Neural cell (in vitro differentiated cells): Measurements from ENCODE around the gene SLN. TPM values are rescaled to one million over a fixed set of nuclear protein-coding genes. Genes with fewer than 3 reads are reported as not detected.
A peak's percentile ranks its signal among the peaks of the same experiment; 100 is the strongest.

ENCODE experiments used
- H2AFZ ChIP-seq: fragments of 200-600, 300-800 bp; sonication (generic), shearing (Covaris generic); 2 replicates; pipeline ENCODE4 v1.6.0; 2014; ENCODE audit warnings: low read depth, mild to moderate bottlenecking, antibody characterized with exemption, low read length, moderate library complexity
- H3F3A ChIP-seq: fragments of 200-600 bp; shearing (Covaris generic); 2 replicates; pipeline ENCODE4 v1.6.1; 2016; ENCODE audit warnings: mild to moderate bottlenecking, moderate library complexity, mixed read lengths, antibody characterized with exemption, low read length; ENCODE audit not compliant: insufficient read depth, poor library complexity, severe bottlenecking
- H3K27ac ChIP-seq: fragments of 200-600, 300-800 bp; sonication (generic), shearing (Covaris generic); 2 replicates; pipeline ENCODE4 v1.5.1; 2014; ENCODE audit warnings: mild to moderate bottlenecking, low read length, moderate library complexity
- H3K27me3 ChIP-seq: fragments of 300-800, 200-600 bp; sonication (generic), shearing (Covaris generic); 2 replicates; pipeline ENCODE4 v1.6.0; 2014; ENCODE audit warnings: mild to moderate bottlenecking, low read depth, low read length, moderate library complexity; ENCODE audit not compliant: insufficient read depth
- H3K36me3 ChIP-seq: fragments of 300-800, 200-600 bp; sonication (generic), shearing (Covaris generic); 2 replicates; pipeline ENCODE4 v1.5.1; 2014; ENCODE audit warnings: mild to moderate bottlenecking, antibody characterized with exemption, low read length, moderate library complexity; ENCODE audit not compliant: insufficient read depth
- H3K4me2 ChIP-seq: fragments of 300-800, 200-600 bp; sonication (generic), shearing (Covaris generic); 2 replicates; pipeline ENCODE4 v1.6.0; 2014; ENCODE audit warnings: mild to moderate bottlenecking, low read length
- H3K4me3 ChIP-seq: fragments of 300-800, 200-600 bp; sonication (generic), shearing (Covaris generic); 2 replicates; pipeline ENCODE4 v1.5.1; 2014; ENCODE audit warnings: mild to moderate bottlenecking, low read length, moderate library complexity
- H3K79me2 ChIP-seq: fragments of 200-600 bp; shearing (Covaris generic); replicated peaks from 2 replicates; pipeline ENCODE4 v1.6.0; 2014; ENCODE audit warnings: mild to moderate bottlenecking, low read length, moderate library complexity; ENCODE audit not compliant: insufficient read depth
- H3K9ac ChIP-seq: fragments of 300-800, 200-600 bp; sonication (generic), shearing (Covaris generic); 2 replicates; pipeline ENCODE4 v1.6.1; 2016; ENCODE audit warnings: mild to moderate bottlenecking, low read length, mixed read lengths
- H3K9me2 ChIP-seq: fragments of 200-600 bp; shearing (Covaris generic); 2 replicates; pipeline ENCODE4 v1.6.1; 2016; ENCODE audit warnings: mild to moderate bottlenecking, low read length, mixed read lengths; ENCODE audit not compliant: insufficient read depth
- H3K9me3 ChIP-seq: fragments of 200-600, 300-800 bp; sonication (generic), shearing (Covaris generic); 2 replicates; pipeline ENCODE4 v1.6.1; 2016; ENCODE audit warnings: mild to moderate bottlenecking, mixed run types, low read length, moderate library complexity, mixed read lengths
- H4K20me1 ChIP-seq: fragments of 200-600 bp; shearing (Covaris generic); 2 replicates; pipeline ENCODE4 v1.6.1; 2016; ENCODE audit warnings: mild to moderate bottlenecking, mixed run types; ENCODE audit not compliant: insufficient read depth
- CTCF ChIP-seq: fragments of 450-650 bp; IDR thresholded peaks from 2 replicates; pipeline ENCODE4 v1.5.1; 2014; ENCODE audit warnings: antibody characterized with exemption, mild to moderate bottlenecking, moderate library complexity; ENCODE audit not compliant: poor library complexity, severe bottlenecking
- EP300 ChIP-seq: fragments of 450-650 bp; conservative IDR thresholded peaks from 2 replicates; pipeline ENCODE4 v1.6.1; 2014; ENCODE audit warnings: antibody characterized with exemption, mild to moderate bottlenecking, moderate library complexity; ENCODE audit not compliant: poor library complexity, severe bottlenecking
- EZH2 ChIP-seq: fragments of 200-600, 300-800 bp; shearing (Covaris generic), sonication (generic); IDR thresholded peaks from 2 replicates; pipeline ENCODE4 v1.6.1; 2014; ENCODE audit warnings: antibody characterized with exemption, low read length, borderline replicate concordance, mild to moderate bottlenecking; ENCODE audit not compliant: insufficient read depth, poor library complexity, severe bottlenecking
- MXI1 ChIP-seq: fragments of 450-650 bp; conservative IDR thresholded peaks from 2 replicates; pipeline ENCODE4 v1.6.1; 2014; ENCODE audit warnings: antibody characterized with exemption, mild to moderate bottlenecking; ENCODE audit not compliant: poor library complexity, severe bottlenecking
- POLR2AphosphoS5 ChIP-seq: IDR thresholded peaks from 2 replicates; pipeline ENCODE4 v1.6.1; 2012
- RAD21 ChIP-seq: fragments of 450-650 bp; conservative IDR thresholded peaks from 2 replicates; pipeline ENCODE4 v1.6.1; 2014; ENCODE audit warnings: antibody characterized with exemption, mild to moderate bottlenecking, moderate library complexity
- REST ChIP-seq: IDR thresholded peaks from 2 replicates; pipeline ENCODE4 v1.6.1; 2012; ENCODE audit warnings: borderline replicate concordance
- SMC3 ChIP-seq: fragments of 450-650 bp; conservative IDR thresholded peaks from 2 replicates; pipeline ENCODE4 v1.6.1; 2014; ENCODE audit warnings: antibody characterized with exemption, mild to moderate bottlenecking, moderate library complexity; ENCODE audit not compliant: poor library complexity
- TAF1 ChIP-seq: IDR thresholded peaks from 2 replicates; pipeline ENCODE4 v1.6.1; 2012; ENCODE audit warnings: low read depth
- polyA plus RNA-seq: library from polyadenylated mRNA; depleted of rRNA; stranded (reverse); fragments of >200 nt; gene quantifications from 2 replicates; pipeline ENCODE4 v1.2.3, GENCODE V29; 2014

SLN gene
- polyA plus RNA-seq, 1 donor from 2014 or later, result not detected

GRCh38 chr11:107713009-107713408, 1.2 kb upstream of the SLN start:
- Histone ChIP-seq H3K9ac (no peak overlapping the region), H2AFZ (no peak overlapping the region), H3F3A (no peaks in the 10 kb centered on the region), H3K4me2 (no peak overlapping the region), H3K27me3 (peaks cover 4% of the 10 kb centered on the region), H3K9me2 (no peaks in the 10 kb centered on the region), H3K4me3 (no peak overlapping the region), H3K27ac (no peak overlapping the region), H3K36me3 (no peaks in the 10 kb centered on the region), H3K79me2 (no peaks in the 10 kb centered on the region), H3K9me3 (no peaks in the 10 kb centered on the region), H4K20me1 (no peaks in the 10 kb centered on the region)
- TF ChIP-seq POLR2AphosphoS5 (peak; percentile 66), EP300 (peak; percentile 78), EZH2 (no peak)

GRCh38 chr11:107710301-107710700, 1.6 kb downstream of the SLN start:
- no peaks in the 10 kb centered on the region for H3F3A ChIP-seq
- H3K4me3 ChIP-seq, result no peak overlapping the region
- no peak overlapping the region for H3K4me2 ChIP-seq
- no peaks in the 10 kb centered on the region for H3K36me3 ChIP-seq
- H4K20me1 ChIP-seq, result no peaks in the 10 kb centered on the region
- no peak overlapping the region for H3K27ac ChIP-seq
- H2AFZ ChIP-seq, result no peak overlapping the region
- TF ChIP-seq RAD21, result no peak
- TF ChIP-seq POLR2AphosphoS5, result no peak
- TF ChIP-seq EP300, result no peak
- no peak for TF ChIP-seq SMC3
- TF ChIP-seq MXI1, result no peak
- TF ChIP-seq EZH2, result no peak
- no peak for TF ChIP-seq REST
- no peak for TF ChIP-seq TAF1
- TF ChIP-seq CTCF, result no peak
- H3K27me3 ChIP-seq, result peaks cover 4% of the 10 kb centered on the region
- no peaks in the 10 kb centered on the region for H3K9me2 ChIP-seq
- H3K9ac ChIP-seq, result no peak overlapping the region
- no peaks in the 10 kb centered on the region for H3K9me3 ChIP-seq
- no peaks in the 10 kb centered on the region for H3K79me2 ChIP-seq

GRCh38 chr11:107708792-107709191, 3.1 kb downstream of the SLN start:
- Histone ChIP-seq H3K27me3 (peaks cover 4% of the 10 kb centered on the region), H3K36me3 (no peaks in the 10 kb centered on the region), H3K9me3 (no peaks in the 10 kb centered on the region), H3K9me2 (no peaks in the 10 kb centered on the region), H3K9ac (no peak overlapping the region), H3K4me3 (no peak overlapping the region), H3F3A (no peaks in the 10 kb centered on the region), H3K79me2 (no peaks in the 10 kb centered on the region), H3K4me2 (no peak overlapping the region), H2AFZ (no peak overlapping the region), H4K20me1 (no peaks in the 10 kb centered on the region), H3K27ac (no peak overlapping the region)
- no peak for TF ChIP-seq EZH2
- no peak for TF ChIP-seq MXI1
- TF ChIP-seq EP300, result no peak
- TF ChIP-seq REST, result no peak
- no peak for TF ChIP-seq CTCF
- TF ChIP-seq RAD21, result no peak
- TF ChIP-seq POLR2AphosphoS5, result no peak
- TF ChIP-seq SMC3, result no peak
- TF ChIP-seq TAF1, result no peak
